ENCODE data around the gene CLMN. TPM values are rescaled to one million over a fixed set of nuclear protein-coding genes. Genes with fewer than 3 reads are reported as not detected.

Gene CLMN
- total RNA-seq, 1 experiment from 2014 or later, result 1.2 TPM

DNA sequence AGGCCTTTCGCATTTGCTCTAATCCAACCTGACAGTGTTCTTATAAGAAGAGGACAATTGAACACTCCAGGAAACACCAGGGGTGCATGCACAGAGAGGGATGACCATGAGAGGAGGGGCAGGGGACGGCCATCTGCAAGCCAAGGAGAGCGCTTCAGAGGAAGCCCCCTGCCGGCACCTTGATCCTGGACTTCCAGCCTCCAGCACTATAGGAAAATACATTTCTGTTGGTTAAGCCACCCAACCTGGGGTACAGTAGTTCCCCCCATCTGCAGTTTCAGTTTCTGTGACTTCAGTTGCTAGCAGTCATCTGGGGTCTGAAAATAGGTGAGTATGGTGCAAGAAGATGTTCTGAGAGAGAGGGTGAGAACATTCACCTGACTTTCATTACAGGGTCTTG, 64.7 kb downstream of the CLMN start:
- no peak for DNase-seq
- Histone ChIP-seq H3K4me3 (no peak overlapping the region), H3K9me3 (no peaks in the 10 kb centered on the region)

DNA sequence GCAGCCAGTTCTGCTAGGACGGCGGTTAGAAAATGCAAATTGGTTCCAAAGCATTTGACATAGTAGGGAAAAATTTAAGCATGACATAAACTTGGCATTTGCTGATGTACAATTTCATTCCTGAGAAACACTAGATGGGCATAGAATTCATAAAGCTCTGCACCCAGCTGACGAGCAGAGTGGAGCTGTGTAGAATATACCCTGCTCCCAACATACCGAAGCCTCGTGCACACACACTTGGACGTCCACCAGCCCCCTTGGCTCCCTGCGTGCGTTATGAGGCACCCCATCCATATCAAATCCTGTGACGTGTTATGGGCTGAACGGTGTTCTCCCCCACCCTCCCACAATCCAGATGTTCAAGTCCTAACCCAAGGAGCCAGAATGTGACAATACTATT, 65.4 kb downstream of the CLMN start:
- Histone ChIP-seq H3K9me3 (no peaks in the 10 kb centered on the region), H3K27me3 (no peaks in the 10 kb centered on the region), H3K4me3 (no peak overlapping the region), H3K36me3 (no peaks in the 10 kb centered on the region)
- DNase-seq, result no peak

More for the DNA sequence above, 64.7 kb downstream of the CLMN start:
- Histone ChIP-seq H3K27me3 (no peaks in the 10 kb centered on the region), H3K36me3 (no peaks in the 10 kb centered on the region)

DNA sequence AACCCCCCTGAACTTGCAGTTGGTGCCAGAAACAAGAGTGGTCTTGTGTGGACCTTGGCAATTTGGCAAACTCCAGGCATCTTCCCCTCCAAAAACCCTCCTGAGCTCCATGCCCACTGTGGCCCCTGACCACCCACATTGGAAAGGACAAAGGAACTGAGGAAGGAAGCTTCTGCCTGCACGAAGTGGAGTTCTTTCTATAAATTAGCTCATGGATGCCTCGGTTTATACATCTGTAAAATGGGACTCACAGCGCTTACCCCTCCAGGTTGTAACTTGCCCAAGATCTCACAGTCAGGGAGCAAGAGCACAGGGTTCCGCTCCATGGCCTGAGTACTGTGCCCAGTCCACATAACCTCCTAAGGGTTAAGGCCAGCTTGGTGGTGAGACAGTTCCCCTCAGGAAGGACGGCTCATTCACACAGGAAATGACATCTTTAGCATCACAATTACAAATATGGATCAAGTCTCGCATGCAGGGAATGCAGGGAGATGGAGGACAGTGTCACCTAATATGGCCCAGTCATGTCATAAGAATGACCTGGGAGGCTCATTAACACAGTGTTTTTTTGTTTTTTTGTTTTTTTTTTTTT, 66.6 kb downstream of the CLMN start:
- Histone ChIP-seq H3K4me3 (no peak overlapping the region), H3K27me3 (no peaks in the 10 kb centered on the region), H3K36me3 (no peaks in the 10 kb centered on the region), H3K9me3 (no peaks in the 10 kb centered on the region)
- no peak for DNase-seq

DNA sequence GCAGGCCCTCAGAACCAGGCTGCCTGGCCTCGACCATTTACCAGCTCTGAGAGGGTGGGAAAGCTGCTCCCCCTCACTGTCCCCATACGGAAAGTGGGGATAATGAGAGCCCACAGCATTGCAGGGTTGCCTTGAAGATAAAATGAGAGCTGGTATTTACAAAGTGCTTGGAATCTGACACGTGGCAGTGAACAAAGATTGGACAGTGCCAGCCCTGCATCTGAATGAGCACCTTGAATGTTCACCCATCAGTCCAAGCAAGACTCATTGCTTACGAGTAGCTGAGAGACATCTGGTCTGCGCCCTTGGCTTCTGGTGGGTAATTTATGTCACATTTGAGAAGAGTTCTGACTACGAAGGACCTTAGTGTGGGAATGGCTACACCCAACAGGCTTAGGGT, 67.5 kb downstream of the CLMN start:
- Histone ChIP-seq H3K4me3 (no peak overlapping the region), H3K9me3 (no peaks in the 10 kb centered on the region), H3K36me3 (no peaks in the 10 kb centered on the region), H3K27me3 (no peaks in the 10 kb centered on the region)
- DNase-seq, result no peak

DNA sequence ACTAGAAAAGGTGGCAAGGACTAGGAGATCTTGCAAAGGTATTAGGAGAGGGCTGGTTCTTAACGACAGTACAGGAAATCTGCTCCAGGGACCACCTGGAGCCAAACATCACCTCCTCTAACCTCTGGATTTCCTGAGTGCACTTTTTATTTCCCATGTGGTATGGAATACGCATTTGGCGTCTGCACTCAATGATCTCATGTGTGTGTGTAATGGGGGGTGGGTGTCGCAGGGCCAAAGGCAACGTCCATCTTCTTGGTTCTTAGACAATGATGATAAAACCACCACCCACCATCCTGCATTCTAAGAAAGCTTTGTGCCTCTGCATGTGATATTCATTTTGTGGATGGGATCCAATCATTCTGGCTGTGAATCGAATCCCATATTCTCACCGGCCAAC, 68.8 kb downstream of the CLMN start:
- Histone ChIP-seq H3K27me3 (no peaks in the 10 kb centered on the region), H3K4me3 (no peak overlapping the region), H3K36me3 (no peaks in the 10 kb centered on the region), H3K9me3 (no peaks in the 10 kb centered on the region)
- DNase-seq, result no peak

DNA sequence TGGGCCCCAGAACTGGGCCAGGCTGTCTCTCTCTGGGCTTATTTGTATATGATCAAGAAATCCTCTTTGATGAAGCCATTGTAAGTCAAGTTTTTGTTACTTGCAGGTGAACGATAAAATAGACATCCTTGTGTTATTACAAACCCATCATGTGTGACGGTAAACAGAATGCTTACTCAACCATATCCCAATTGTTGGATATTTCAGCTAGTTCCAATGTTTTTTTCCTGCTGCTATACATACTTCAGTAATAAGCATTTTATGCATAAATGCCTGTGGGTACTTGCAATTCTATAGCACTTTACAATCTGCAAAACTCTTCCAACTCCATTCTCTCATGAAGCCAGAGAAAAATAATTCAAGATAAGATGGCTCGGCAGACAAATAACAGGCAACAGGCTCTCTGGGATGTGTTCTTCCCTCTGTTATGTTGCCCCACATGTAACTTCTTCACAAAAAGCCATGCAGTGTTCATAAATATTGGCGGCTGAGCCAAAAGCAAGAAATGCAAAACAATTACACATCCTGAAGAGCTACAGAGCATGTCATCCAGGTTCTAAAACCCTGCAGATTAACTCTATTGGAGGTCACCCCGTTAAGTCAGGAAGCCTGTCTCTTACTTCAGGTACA, 69.5 kb downstream of the CLMN start:
- no peaks in the 10 kb centered on the region for H3K9me3 ChIP-seq

DNA sequence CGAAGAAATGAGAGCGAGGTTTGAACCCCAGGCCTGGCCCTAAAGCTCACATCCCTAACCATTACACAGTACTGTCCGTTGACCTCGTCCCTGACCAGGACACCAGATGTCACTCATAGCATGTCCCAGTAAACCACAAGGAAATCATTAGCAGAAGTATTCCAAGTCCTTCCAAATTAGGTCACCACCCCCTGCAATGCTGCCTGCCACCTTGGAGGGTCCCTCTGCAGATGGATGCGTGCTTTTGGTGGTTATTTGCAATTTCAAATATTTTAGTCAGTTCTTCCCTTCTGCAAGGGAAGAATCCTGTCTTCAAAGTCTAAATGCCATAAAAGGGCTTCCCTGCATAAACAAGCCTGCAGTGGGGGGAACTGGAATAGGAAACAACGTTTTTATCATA, 71.3 kb downstream of the CLMN start:
- Histone ChIP-seq H3K36me3 (no peaks in the 10 kb centered on the region), H3K4me3 (no peak overlapping the region), H3K9me3 (no peaks in the 10 kb centered on the region), H3K27me3 (no peaks in the 10 kb centered on the region)
- no peak for DNase-seq

More for the DNA sequence above, 69.5 kb downstream of the CLMN start:
- no peaks in the 10 kb centered on the region for H3K36me3 ChIP-seq
- H3K27me3 ChIP-seq, result no peaks in the 10 kb centered on the region
- no peak for DNase-seq
- no peak overlapping the region for H3K4me3 ChIP-seq

DNA sequence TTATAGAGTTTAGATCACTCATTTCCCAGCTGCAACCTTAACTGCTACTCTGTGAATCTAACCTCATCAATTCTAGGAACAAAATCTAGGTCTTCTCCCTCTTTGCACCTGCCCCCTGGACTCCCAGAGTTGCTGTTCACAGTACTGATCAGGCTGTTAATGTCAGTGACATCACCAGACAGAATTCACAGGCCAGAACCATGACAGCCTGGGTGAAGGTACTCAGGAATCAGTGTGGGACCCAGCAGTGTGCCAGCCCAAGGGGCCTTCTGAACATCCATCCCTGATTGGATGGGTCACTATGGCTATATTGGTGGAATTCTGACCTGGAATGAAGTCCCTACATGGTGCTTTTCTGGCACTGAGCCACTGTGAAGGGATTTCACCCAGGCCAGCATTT, 72.8 kb downstream of the CLMN start:
- no peaks in the 10 kb centered on the region for H3K27me3 ChIP-seq
- no peak overlapping the region for H3K4me3 ChIP-seq
- H3K36me3 ChIP-seq, result no peaks in the 10 kb centered on the region
- DNase-seq, result no peak
- H3K9me3 ChIP-seq, result no peaks in the 10 kb centered on the region

DNA sequence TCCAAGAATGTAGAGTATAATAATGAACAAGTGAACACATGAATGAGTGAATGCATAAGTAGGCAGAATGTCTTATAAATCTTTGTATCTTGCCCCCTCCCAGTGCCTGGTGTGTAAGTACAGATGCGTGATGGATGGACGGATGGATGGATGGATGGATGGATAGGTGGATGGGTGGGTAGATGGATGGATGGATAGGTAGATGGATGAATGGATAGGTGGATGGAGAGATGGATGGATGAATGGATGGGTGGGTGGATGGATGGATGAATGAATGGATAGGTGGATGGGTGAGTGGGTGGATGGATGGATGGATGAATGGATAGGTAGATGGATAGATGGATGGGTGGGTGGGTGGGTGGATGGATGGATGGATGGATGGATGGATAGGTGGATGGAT, 74.4 kb downstream of the CLMN start:
- DNase-seq, result no peak

DNA sequence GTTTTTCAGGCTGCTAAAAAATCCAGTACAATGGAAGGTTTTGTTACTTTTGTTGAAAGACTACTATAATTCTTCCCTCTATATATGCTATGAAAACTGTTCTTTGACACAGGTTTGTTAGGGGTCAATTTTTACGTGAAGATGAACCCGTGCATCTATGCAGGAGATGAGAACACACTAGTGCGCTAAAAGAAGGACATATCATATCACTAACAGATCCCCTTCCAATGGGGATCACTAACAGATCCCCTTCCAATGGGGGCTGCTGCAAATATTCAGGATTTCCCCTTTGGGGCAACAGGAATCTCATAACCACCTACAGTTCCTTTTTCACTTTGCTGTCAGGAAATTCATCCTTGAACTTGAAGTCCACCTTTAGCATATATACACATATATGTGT, 75.1 kb downstream of the CLMN start:
- H3K27me3 ChIP-seq, result no peaks in the 10 kb centered on the region
- H3K4me3 ChIP-seq, result no peak overlapping the region
- no peak for DNase-seq

More for the DNA sequence above, 74.4 kb downstream of the CLMN start:
- Histone ChIP-seq H3K27me3 (no peaks in the 10 kb centered on the region), H3K9me3 (no peaks in the 10 kb centered on the region), H3K4me3 (no peak overlapping the region), H3K36me3 (no peaks in the 10 kb centered on the region)

DNA sequence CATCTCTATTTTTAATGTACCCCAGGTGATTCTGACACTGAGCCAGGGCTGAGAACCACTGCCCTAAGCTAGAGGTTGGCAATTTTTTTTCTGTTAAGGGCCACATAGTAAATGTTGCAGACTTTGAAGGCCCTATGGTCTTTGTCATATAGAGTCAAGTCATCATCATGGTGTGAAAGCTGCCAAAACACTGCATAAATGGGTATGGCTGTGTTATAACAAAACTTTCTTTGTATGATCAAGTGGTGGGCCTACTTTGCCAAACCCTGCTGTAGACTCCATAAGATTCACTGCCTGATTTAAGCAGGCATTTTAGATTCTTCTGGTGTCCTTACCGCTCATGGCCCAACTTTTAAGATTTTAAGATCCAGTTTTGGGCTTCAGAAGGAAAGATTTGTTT, 76.8 kb downstream of the CLMN start:
- no peaks in the 10 kb centered on the region for H3K36me3 ChIP-seq
- DNase-seq, result no peak
- H3K4me3 ChIP-seq, result no peak overlapping the region
- H3K27me3 ChIP-seq, result no peaks in the 10 kb centered on the region
- H3K9me3 ChIP-seq, result no peaks in the 10 kb centered on the region

More for the DNA sequence above, 75.1 kb downstream of the CLMN start:
- Histone ChIP-seq H3K36me3 (no peaks in the 10 kb centered on the region), H3K9me3 (no peaks in the 10 kb centered on the region)

DNA sequence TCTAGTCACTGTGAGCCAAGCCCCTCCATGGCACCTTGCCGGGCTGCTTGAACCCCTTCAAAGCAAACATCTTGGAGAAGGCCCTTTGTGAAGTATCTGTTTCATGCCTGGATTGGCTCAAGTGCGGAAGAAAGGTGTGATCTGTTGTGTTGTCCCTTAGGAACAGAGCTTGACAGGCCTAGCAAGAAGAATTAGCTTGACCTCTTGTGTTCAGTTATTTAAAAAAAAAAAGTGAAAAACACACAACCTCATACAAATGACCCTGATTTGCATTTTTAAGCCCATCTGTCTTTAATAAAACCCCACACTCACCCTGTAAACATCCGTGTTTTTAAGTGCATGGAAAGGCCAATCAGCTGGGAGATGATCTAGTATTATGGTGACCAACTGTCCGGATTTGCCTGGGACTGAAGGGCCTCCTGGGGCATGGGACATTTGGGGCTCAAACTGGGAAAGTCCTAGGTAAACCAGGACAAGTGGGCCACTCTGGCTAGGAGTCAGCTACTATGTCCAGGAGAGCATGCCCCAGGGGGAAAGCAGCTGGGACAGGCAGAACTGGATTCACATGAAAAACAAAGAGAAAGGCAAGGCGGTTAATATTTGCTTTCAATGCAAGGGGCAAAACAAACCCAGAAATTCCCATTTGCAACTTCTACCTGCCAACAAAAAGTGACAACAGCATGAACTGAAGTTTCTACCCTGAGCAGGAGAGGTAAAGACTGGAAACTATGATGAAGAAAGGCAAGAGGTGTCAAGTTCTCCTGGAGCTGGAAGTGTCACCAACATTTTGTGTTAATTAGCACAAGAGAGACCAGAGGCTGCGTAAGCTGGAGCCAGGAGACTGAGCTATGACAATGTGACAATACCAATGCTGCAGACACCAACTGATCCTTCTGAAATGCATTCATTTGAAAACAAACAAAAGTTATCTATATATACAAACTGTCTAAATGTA, 78.6 kb downstream of the CLMN start:
- no peaks in the 10 kb centered on the region for H3K27me3 ChIP-seq
- no peak for DNase-seq
- H3K9me3 ChIP-seq, result no peaks in the 10 kb centered on the region
- H3K4me3 ChIP-seq, result no peak overlapping the region
- no peaks in the 10 kb centered on the region for H3K36me3 ChIP-seq

DNA sequence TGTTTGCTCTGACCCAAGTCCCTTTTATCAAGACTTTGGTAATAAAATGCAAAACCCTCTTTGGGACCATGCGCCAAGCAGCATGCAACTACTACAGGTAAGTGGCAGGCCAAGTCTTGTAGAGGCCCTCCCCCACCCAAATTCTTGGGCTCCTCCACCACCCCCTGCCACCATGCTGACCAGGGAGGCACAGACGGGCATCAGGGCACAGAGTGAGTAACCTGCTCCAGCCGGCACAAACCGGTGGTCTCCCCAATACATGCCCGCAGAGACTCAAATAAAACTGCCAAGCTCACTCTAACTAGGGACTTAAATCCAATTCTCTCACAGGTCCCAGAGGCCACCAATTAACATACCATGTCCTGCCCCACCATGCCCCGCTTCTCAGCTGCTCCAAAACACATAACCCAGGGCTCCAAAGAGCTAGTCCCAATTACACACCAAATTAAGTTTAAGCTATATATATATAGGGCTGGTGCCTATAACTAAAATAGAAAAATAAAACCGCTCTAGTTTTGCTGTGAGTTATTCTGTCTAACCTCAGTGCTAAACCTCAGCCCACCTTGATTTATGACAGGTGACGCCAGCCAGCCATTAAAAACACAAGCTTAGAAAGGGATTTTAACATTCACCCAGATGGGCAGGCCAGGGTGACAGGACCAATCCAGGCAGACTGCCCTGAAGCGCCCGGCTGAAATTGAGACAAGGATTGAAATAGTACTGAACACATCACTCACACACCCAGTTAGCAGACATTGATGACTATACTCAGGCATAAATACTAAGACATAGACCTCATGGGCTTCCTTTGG, 81.0 kb downstream of the CLMN start:
- Histone ChIP-seq H3K27me3 (no peaks in the 10 kb centered on the region), H3K36me3 (no peaks in the 10 kb centered on the region), H3K4me3 (no peak overlapping the region), H3K9me3 (no peaks in the 10 kb centered on the region)
- no peak for DNase-seq

DNA sequence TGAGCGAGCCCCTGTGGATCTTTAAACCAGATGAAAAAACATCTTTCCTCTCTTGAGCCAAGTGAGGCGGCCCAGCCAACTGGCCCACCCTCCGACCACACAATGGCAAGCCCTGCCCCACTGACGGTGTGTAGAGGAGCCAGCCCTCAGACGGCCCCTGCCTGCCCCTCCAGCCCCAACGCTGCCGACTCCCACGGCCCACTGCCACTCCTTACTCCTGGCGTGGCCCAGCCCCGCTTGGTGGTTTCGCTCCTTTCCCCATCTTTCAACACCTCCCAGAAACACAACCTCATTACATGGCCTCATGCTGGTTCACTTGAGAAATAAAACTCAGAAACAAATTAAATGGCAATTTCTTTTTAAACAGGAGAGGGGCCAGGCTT, 81.8 kb downstream of the CLMN start:
- Histone ChIP-seq H3K4me3 (no peak overlapping the region), H3K9me3 (no peaks in the 10 kb centered on the region), H3K27me3 (no peaks in the 10 kb centered on the region), H3K36me3 (no peaks in the 10 kb centered on the region)
- DNase-seq, result no peak

DNA sequence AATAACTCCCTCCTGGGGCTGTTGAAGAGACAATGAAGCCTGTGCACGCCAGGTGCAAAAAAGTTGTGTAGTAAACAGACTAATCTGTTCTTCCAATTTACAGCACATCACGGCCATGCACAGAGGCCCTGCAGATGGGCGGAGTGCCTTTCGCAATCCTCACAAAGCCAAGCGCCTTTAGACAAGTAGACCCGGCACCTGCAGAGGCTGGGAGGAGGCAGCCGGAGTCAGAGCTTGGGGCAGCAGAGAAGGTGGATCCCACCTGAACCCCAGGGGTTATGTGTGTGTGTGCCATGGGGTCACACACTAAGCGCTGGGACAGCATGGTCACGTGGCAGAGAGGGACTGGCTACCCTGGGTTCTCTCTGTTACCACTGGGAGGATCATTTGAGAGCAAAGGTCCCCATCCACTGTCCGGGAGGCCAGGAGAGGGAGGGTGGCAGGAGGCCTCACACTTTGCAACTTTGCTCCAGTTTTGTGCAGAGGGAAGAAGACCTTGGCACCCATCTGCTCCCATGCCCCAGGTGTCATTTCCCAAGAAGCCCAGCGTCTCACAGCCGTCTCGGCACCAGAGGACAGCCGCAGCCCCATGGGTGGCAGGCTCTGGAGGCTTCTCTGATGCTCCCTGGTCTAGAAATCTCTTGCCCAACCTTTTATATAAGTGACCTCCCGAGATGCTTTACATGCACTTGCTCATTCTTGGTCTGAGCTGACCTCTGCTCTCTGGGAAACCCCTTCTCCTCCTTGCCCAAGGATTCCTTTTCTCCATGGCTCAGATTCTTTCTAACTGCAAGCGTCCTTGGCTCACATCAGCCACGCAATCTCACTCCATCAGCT, 82.4 kb downstream of the CLMN start:
- no peaks in the 10 kb centered on the region for H3K36me3 ChIP-seq
- no peak overlapping the region for H3K4me3 ChIP-seq
- no peaks in the 10 kb centered on the region for H3K9me3 ChIP-seq
- no peak for DNase-seq
- H3K27me3 ChIP-seq, result no peaks in the 10 kb centered on the region

DNA sequence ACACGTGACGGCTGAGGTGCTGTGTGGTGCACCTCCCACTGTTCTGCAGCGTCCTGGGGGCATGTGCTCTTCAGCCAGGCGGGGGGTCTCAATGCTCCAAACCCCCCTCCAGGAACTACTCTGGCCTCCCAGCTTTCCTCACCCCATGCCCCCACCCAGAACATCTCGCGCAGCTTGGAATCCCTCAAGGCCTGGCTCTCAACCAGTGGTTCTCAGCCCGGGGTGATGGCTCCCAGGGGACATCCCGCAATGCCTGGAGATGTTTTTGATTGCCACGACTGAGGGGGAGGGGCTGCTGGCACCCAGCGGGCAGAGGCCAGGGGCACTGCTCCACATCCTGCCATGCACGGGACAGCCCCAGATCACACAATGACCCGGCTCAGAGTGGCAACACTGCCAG, 83.5 kb downstream of the CLMN start:
- H3K4me3 ChIP-seq, result no peak overlapping the region
- H3K36me3 ChIP-seq, result no peaks in the 10 kb centered on the region
- no peak for DNase-seq
- no peaks in the 10 kb centered on the region for H3K9me3 ChIP-seq
- H3K27me3 ChIP-seq, result no peaks in the 10 kb centered on the region
